CD14-positive monocyte (primary cell): ENCODE measurements around the gene SPATA2. TPM values are rescaled to one million over a fixed set of nuclear protein-coding genes. Genes with fewer than 3 reads are reported as not detected.

Experiments
- DNase-seq, 3 donors: peaks; one replicate each; pipeline ENCODE4 v3.0.0-alpha.2; 2011 to 2022
- H2AFZ ChIP-seq: 2 replicates; pipeline ENCODE4 v1.6.0; 2012; ENCODE audit warnings: mild to moderate bottlenecking, low read depth, low read length, inconsistent platforms; ENCODE audit not compliant: insufficient read depth, poor library complexity, severe bottlenecking
- H3K27ac ChIP-seq, 2 donors: 1 replicate in 1 of 2; 2 replicates in 1 of 2; pipeline ENCODE4 v1.5.1; 2012 to 2013; ENCODE audit warnings: low read length in 2 of 2, control low read depth in 1 of 2, inconsistent platforms in 1 of 2, low read depth in 1 of 2, mild to moderate bottlenecking in 1 of 2
- H3K27me3 ChIP-seq, 2 donors: one replicate each; pipeline versions ENCODE4 v1.6.0 to v1.6.1; 2011 to 2013; ENCODE audit warnings: low read length in 2 of 2; ENCODE audit not compliant: control insufficient read depth in 2 of 2, insufficient read depth in 2 of 2
- H3K36me3 ChIP-seq, 2 donors: replicated peaks in 1 of 2; 1 replicate in 1 of 2; 2 replicates in 1 of 2; pipeline versions ENCODE4 v1.5.1 to v1.6.1; 2012 to 2013; ENCODE audit warnings: low read length in 2 of 2, control low read depth in 1 of 2, inconsistent platforms in 1 of 2, mild to moderate bottlenecking in 1 of 2; ENCODE audit not compliant: insufficient read depth in 2 of 2, control insufficient read depth in 1 of 2
- H3K4me1 ChIP-seq, 2 donors: 1 replicate in 1 of 2; 2 replicates in 1 of 2; pipeline versions ENCODE4 v1.5.1 to v1.6.1; 2012 to 2013; ENCODE audit warnings: low read length in 2 of 2, control low read depth in 1 of 2, inconsistent platforms in 1 of 2, mild to moderate bottlenecking in 1 of 2, moderate library complexity in 1 of 2; ENCODE audit not compliant: insufficient read depth in 2 of 2, control insufficient read depth in 1 of 2
- H3K4me2 ChIP-seq: replicated peaks from 2 replicates; pipeline ENCODE3; 2012; ENCODE audit warnings: low read length, moderate library complexity, mild to moderate bottlenecking; ENCODE audit not compliant: poor library complexity, severe bottlenecking; ENCODE audit errors: extremely low read depth
- H3K4me3 ChIP-seq, 3 experiments: fragments of 200-600 bp in 1 of 3; sonication (generic) in 1 of 3; replicated peaks in 1 of 3; 1 replicate in 2 of 3; 2 replicates in 1 of 3; pipeline ENCODE4 v1.5.1; 2011 to 2013; ENCODE audit warnings: low read length in 3 of 3, mild to moderate bottlenecking in 3 of 3, control low read depth in 2 of 3, low read depth in 2 of 3, inconsistent platforms in 1 of 3, moderate library complexity in 1 of 3
- H3K79me2 ChIP-seq: 2 replicates; pipeline ENCODE4 v1.6.0; 2012; ENCODE audit warnings: mild to moderate bottlenecking, control low read depth, inconsistent platforms, low read length, moderate library complexity; ENCODE audit not compliant: insufficient read depth
- H3K9ac ChIP-seq: 2 replicates; pipeline ENCODE4 v1.6.0; 2017; ENCODE audit warnings: low read length, mild to moderate bottlenecking; ENCODE audit not compliant: insufficient read depth, poor library complexity, severe bottlenecking
- H3K9me3 ChIP-seq, 2 donors: replicated peaks in 1 of 2; 1 replicate in 1 of 2; 2 replicates in 1 of 2; pipeline versions ENCODE4 v1.5.1 to v1.6.1; 2012 to 2013; ENCODE audit warnings: low read length in 2 of 2, control low read depth in 1 of 2; ENCODE audit not compliant: control insufficient read depth in 1 of 2, insufficient read depth in 1 of 2
- H4K20me1 ChIP-seq: 2 replicates; pipeline ENCODE4 v1.6.0; 2012; ENCODE audit warnings: mild to moderate bottlenecking, low read length, control low read depth, moderate library complexity; ENCODE audit not compliant: insufficient read depth
- H3K27ac Mint-ChIP-seq, 7 donors: one replicate each; pipeline ENCODE4 v1.8.0; 2020; ENCODE audit warnings: mild to moderate bottlenecking in 7 of 7, mixed read lengths in 7 of 7, moderate library complexity in 6 of 7, inconsistent platforms in 2 of 7
- H3K27me3 Mint-ChIP-seq, 3 donors: one replicate each; pipeline ENCODE4 v1.8.0; 2021 to 2022; ENCODE audit warnings: low read depth in 3 of 3, mild to moderate bottlenecking in 3 of 3, mixed read lengths in 3 of 3, moderate library complexity in 3 of 3, inconsistent platforms in 1 of 3
- H3K36me3 Mint-ChIP-seq, 2 donors: one replicate each; pipeline ENCODE4 v1.8.0; 2020; ENCODE audit warnings: mixed read lengths in 2 of 2, inconsistent platforms in 1 of 2, mild to moderate bottlenecking in 1 of 2
- H3K4me1 Mint-ChIP-seq: one replicate; pipeline ENCODE4 v1.8.0; 2020; ENCODE audit warnings: mild to moderate bottlenecking, mixed read lengths
- H3K4me3 Mint-ChIP-seq, 2 donors: one replicate each; pipeline ENCODE4 v1.8.0; 2020; ENCODE audit warnings: mild to moderate bottlenecking in 2 of 2, mixed read lengths in 2 of 2, moderate library complexity in 1 of 2
- H3K9me3 Mint-ChIP-seq, 7 donors: one replicate each; pipeline ENCODE4 v1.8.0; 2020 to 2022; ENCODE audit warnings: mixed read lengths in 7 of 7, mild to moderate bottlenecking in 6 of 7, moderate library complexity in 6 of 7, inconsistent platforms in 2 of 7
- CTCF ChIP-seq: fragments of 200-600 bp; IDR thresholded peaks from one replicate; pipeline ENCODE4 v1.8.0; 2022; ENCODE audit warnings: antibody characterized with exemption, mild to moderate bottlenecking
- WGBS: methylation state at CpG from one replicate; pipeline ENCODE4 v1.1.5; 2013; ENCODE audit warnings: missing lambda C conversion rate; ENCODE audit not compliant: insufficient coverage; 5-methylcytosine and 5-hydroxymethylcytosine counted together
- intact Hi-C, 2 donors: fragments of 100-400 bp; cut with micrococcal nuclease; formaldehyde crosslinking; loops; one replicate each; pipeline versions ENCODE4 v1.15.0 to v1.15.1; 2023
- polyA plus RNA-seq, 3 donors: library from polyadenylated mRNA; depleted of rRNA in 1 of 3; unstranded in 2 of 3; stranded (reverse) in 1 of 3; fragments of 300-500 nt in 2 of 3; fragments of >200 nt in 1 of 3; fragmentation: Illumina TruSeq in 2 of 3; gene quantifications; 1 replicate in 2 of 3; 2 replicates in 1 of 3; pipeline ENCODE4 v1.2.3, GENCODE V29; 2012 to 2021

SPATA2 gene
- polyA plus RNA-seq, 3 donors, result 1.9 to 13.3 (median 3.9) TPM

GRCh38 chr20:49937027-49937929 is 21.9 kb upstream of the SPATA2 start:
- peak in 2 of 3 donors; percentile 26 to 35 for DNase-seq

More at GRCh38 chr20:49937027-49937929, 21.9 kb upstream of the SPATA2 start:
- H3K9me3 Mint-ChIP-seq, result peaks cover 0 to 5% (median 0%) of the 10 kb centered on the region in 7 donors
- peak overlapping the region; percentile 94 to 98 for H3K4me3 Mint-ChIP-seq
- intact Hi-C loops, result loop anchor here in 1 of 2 donors (2.0 kb wide), 1 partner anchor 22 kb away; the partner anchor contains the start of gene SPATA2
- WGBS, result 13% methylated on average over 12 of the region's 12 CpGs
- H3K4me1 ChIP-seq, result peaks cover 45 to 51% of the 10 kb centered on the region in 2 donors
- peaks cover 17 to 35% of the 10 kb centered on the region in 2 donors for H3K36me3 ChIP-seq
- peak overlapping the region; percentile 95 to 98 (median 97) for H3K27ac Mint-ChIP-seq
- peak overlapping the region; percentile 91 for H3K4me2 ChIP-seq
- H3K9ac ChIP-seq, result peak overlapping the region; percentile 95
- H3K36me3 Mint-ChIP-seq, result peaks cover 25 to 31% of the 10 kb centered on the region in 2 donors
- TF ChIP-seq CTCF, result no peak
- H4K20me1 ChIP-seq, result peaks cover 57% of the 10 kb centered on the region
- peak overlapping the region; percentile 82 to 93 (median 93) for H3K4me3 ChIP-seq
- H3K27me3 Mint-ChIP-seq, result peaks cover 0 to 2% (median 0%) of the 10 kb centered on the region in 3 donors
- peaks cover 51% of the 10 kb centered on the region for H3K4me1 Mint-ChIP-seq
- H3K27me3 ChIP-seq, result no peaks in the 10 kb centered on the region
- peak overlapping the region; percentile 88 for H2AFZ ChIP-seq
- H3K9me3 ChIP-seq, result no peaks in the 10 kb centered on the region
- H3K27ac ChIP-seq, result peak overlapping the region; percentile 90 to 97
- peaks cover 64% of the 10 kb centered on the region for H3K79me2 ChIP-seq
